NCI-H128 (cell line): ENCODE measurements around the gene AGBL3.
"Not testable (repeated sequence)": the region's sequence is repeated elsewhere in the genome, so short reads cannot be mapped to it uniquely, and the experiment has no call there.

Experiments
- DNase-seq: peaks from one replicate; lab custom pipeline; 2025; ENCODE audit not compliant: unreplicated experiment; lab: John Stamatoyannopoulos, UW

AGBL3 gene

DNA sequence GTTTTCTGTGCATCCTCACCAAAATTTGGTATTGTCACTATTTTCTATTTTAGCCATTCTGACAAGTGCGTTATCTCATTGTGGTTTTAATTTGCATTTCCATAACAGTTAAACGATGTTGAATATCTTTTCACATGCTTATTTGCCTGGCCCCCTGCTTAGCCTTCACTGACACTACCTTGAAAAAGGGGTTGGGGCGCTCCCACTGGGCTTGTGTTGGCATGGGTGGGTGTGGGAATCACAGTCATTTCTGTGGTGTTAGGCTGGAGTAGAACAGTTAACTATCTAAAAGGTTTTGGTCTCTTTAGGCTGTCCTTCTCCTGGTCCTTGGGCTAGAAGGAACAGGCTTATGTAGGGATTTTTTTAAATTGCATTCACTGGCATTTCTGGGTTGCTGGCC is 89.4 kb downstream of the AGBL3 start:
- no peak for DNase-seq

DNA sequence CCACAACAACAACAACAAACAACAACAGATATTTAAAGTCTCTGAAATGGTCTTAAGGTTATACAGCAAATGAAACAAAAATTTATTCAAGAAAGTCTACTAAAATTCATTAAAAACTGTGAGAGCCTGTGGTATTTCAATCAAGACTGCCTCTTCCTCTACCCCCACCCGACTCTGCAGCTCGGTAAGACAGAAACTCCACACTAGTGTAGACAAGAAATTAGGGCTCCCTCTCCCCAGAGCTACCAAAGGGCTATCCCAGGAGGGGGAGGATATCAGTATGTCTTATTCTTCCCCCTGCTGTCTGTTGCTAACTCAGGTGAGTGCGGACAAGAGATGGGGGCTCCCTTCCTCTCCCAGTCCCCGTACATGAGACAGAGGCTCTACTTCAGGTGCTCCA is 90.6 kb downstream of the AGBL3 start:
- no peak for DNase-seq

DNA sequence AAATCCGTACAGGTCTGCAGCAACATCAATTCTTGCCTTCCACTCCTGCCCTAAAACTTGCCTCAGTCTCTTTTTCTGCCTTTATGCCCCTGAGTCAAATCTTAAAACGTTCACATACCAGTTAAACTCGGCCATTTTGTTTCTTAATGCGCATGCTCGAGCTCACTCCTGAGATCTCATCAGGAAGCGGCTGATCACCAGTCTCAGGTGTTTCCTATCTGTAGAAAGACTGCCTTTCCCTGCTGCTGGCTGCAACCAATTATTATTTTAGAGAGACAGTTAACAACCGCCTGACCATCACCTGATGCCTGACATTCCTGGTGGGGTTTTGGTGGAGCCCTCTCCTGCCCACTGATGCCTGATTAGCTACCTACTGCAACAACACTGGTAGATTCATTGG is 91.3 kb downstream of the AGBL3 start:
- no peak for DNase-seq

DNA sequence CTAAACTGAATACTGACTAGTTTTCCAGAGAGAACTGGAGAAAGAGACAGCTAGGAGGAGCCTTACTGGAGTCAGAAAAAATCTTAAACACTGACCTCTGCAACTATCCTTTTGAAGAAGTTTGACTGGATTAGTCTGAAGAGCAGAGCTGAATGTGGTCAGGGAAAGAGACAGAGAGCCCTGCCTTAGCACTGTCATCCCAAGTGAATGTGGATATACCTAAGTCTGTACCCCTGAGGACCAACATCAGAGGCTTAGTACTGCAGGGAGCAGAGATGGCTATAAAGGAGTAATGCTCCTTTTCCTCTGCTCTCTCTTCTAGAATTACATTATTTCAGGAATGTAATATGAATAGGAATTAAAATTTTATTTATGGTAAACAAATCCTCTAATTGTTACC is 91.7 kb downstream of the AGBL3 start:
- no peak for DNase-seq

DNA sequence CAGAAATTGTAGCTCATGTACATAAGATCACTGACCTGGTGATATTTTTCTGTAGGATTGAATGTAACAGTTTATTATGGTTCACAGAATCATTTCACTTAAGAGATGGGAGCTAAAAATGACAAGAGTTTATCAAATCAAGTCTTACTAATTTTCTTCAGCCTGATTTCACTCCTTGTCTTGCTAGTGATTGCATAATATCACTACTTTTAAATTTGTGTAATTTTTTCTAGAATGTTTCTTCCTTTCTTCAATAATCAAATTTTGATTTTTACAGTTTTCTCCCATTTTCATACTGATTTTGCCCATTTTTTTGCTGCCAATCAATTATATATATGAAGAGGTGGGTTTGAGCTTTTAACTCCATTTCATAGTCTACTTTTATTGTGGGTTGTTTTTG is 92.8 kb downstream of the AGBL3 start:
- DNase-seq = no peak

DNA sequence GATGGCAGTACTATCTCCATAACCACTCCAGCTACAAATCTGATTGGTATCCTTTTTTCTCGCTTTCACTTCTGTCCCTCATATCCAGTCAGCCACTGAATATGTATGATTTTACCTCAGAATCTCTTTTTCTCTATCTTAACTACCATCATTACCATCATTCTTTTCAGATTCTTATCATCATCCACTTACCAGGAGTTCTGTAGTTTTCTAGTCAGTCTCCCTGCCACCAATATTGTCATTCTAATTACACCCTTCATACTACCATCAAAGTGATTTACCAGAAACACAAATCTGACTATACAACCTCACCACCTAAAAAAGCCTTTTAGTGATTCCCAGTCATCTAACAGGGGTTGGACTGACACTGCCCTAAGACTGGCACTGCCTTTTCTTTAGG is 96.7 kb downstream of the AGBL3 start:
- DNase-seq = no peak

DNA sequence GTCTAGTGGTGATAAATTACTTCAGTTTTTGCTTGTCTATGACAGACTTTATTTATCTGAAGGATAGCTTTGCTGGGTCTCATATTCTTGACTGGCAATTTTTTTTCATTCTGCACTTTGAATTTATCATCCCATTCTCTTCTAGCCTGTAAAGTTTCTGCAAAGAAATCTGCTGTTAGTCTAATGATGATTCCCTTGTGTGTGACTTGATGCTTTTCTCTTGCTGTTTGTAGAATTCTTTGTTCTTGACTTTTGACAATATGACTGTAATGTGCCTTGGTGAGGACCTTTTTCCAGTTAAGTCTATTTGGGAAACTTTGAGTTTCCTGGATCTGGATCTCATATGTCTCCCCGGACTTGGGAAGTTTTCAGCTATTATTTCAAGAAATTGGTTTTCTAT is 102.3 kb downstream of the AGBL3 start:
- DNase-seq = no peak

DNA sequence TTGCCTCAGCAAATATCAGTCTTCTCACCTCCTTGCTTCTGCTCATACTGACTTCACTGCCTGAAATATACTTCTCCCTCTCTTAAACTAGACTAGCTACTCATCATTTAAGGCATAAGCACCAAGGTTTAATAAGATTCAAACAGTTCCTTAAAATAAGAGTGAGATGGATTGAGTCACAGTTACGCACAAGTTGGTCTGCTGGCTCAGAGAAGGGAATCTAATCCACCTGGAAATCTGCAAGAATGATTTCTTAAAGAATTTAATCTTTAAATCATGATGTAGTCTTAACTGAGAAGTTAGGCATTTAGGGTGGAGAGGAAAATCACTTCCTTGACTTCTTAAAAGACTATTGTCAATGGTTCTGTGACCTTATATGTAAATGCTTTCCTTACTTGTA is 105.4 kb downstream of the AGBL3 start:
- no peak for DNase-seq

DNA sequence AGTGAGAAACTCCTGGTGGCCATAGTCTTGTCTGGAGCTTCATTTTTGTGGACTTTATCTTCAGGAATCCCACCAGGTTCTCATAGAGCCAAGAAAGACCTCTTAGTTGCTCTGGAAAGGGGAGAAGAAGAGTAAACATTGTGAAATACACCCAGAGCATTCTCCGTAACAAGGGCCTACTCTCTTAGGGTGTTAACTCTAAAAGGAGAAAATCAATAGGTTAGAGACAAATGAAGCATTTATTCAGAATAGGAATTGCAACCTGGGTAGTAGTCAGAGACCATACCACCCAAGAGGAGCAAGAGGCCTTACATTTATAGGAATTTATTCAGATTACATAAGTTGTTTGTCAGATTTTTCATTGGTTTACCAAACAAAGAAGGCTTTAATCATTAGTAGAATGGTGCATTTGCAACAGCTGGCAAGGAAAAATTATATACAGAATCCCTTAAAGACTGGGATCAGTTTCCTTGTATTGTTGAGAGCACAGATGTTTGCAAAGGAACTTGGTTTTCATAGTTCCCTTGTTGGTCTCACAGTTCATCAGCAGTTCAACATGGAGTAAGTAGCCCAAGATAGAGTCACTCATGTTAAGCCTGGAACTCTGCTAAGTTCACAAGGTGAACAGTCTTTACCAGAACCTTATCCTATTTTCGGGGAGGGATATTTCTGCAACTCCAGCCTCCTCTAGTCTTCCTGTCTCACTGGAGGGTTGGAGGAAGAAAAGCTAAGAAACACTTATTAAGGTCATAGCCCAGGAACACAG is 108.3 kb downstream of the AGBL3 start:
- no peak for DNase-seq

DNA sequence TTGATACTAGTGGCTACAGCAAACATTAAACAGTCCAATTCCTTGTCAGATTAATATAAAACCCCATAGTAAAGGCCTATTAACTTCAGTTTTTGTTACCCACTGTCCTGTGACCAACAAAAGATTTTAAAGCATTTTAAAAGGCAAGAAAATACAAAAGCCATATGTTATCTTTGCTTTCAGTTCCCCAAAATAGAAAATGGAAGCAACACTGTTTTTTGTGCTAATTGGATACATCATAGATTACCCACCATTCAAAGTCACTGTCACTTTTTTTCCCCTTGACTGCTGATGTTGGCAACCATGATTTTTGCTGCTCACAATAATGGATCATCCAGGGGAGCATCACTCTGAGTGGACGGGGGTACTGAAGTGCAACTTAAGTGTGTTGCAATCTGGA is 109.1 kb downstream of the AGBL3 start:
- DNase-seq = no peak

DNA sequence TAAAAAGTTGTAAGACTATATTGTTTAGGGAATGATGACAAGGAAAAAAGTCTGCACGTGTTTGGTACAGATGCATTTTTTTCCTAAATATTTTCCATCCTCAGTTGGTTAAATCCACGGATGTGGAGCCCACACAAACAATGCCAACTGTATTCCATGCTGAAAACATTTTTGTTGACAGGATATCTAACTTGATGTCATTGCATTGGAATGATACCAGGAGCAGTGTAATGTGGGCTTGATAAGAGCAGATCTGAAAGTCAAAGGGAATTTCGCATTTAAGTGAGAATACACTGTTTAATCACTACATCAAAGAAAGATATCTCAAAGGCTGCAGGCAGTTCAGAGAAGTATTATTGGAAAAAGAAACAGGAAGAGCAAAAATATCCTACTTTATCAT is 112.1 kb downstream of the AGBL3 start:
- no peak for DNase-seq

DNA sequence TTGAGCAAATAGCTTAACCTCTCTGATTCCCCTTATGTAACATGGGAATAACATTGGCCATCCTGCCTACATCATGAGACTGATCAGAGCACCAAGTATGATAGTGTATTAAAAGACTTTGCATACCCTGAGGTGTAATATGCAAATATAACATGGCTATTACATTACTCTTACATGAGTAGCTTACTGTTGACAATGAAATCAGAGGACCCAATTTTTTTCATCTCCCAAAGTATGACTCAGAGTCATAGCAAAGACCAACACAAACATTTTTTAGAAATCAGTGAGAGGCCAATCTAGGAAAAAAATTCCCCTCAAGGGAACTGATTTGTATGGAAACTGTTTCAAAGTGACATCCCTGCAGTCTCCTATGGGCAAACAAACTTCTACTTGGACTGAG is 114.5 kb downstream of the AGBL3 start:
- DNase-seq = no peak

DNA sequence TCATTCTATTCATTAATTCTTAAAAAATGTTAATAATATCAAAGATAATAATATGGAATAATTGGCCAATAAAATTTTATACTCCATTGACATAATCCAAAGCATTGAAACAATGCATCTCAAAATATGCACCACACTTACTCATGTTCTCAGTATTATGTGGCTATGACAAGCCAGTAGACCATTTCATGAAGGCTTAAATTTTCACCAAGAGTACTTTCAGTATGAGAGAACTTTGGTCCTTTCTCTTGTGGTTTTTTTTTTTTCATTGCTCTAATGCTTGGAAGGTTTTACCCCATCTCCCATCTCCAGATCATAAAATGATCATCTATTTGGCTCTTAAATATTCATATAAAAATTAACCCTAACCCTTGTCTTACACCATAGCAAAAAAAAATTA is 116.1 kb downstream of the AGBL3 start:
- DNase-seq = no peak

DNA sequence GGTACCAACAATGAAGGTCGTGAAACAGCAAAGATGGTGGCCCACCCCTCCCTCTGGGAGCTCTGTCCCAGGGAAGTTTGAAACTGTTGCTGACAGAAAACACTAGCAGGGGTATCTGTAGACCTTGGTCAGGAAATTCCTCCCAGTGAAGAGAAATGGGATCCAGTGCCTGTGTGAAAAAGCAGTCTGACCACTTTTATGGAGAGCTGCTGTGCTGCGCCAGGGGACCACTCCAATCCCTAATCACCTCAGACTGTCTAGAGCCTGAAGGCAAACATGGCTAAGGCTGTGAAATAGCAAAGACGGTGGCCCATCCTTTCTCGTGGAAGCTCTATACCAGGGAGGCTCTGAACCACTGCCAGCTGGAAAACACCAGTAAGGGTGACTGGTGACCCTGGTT is 123.3 kb downstream of the AGBL3 start:
- DNase-seq = no peak

DNA sequence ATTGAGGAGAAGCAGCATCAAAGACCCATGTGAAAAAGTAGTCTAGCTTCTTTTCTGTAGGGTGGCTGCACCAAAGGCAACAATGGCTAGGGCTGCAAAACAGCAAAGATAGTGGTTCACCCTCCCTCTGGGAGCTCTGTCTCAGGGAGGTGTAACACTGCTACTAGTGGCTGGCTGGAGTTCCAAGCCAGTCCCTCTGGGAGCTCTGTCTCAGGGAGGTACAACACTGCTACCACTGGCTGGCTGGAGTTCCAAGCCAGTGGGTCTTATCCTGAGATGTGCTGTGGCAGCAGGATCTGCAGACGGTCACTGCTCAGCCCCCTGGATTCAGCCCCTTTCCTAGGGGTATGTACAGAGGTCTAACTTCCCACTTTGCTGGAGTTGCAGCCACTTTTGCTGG is 123.7 kb downstream of the AGBL3 start:
- no peak for DNase-seq

DNA sequence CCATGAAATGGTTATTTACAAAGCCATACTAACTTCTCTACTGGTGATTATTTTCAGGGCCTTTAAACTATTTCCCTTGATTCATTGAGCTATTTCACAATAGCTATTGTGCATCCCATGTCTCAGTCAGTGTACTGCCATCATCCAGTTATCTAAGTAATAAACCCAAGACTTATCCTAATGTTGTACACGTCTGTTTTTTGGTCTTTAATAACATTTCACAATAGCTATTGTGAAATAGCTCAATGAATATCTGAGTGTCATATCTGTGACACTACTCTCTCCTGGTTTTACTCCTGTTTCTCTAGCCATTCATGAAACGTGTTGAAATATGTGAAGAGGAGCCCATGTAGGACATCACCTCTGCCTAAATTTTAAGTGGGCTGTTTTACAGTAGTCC is 125.1 kb downstream of the AGBL3 start:
- DNase-seq = no peak

DNA sequence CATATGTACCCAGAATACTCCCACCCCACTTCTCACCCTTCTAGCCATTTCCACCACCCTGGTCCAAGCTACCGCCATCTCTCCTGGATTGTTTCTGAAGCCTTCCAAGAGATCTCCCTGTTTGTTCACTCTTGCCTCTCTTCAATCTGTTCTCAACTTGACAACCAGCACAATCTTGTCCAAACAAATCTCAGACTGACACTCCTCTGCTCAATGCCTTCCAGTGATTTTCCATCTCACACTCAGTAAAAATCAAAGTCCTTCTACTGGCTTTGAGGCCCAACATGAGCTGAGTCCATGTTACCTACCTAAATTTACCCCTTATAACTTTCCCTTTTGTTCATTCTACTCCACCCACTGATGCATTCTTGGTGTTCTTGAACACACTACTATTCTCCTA is 128.3 kb downstream of the AGBL3 start:
- no peak for DNase-seq

DNA sequence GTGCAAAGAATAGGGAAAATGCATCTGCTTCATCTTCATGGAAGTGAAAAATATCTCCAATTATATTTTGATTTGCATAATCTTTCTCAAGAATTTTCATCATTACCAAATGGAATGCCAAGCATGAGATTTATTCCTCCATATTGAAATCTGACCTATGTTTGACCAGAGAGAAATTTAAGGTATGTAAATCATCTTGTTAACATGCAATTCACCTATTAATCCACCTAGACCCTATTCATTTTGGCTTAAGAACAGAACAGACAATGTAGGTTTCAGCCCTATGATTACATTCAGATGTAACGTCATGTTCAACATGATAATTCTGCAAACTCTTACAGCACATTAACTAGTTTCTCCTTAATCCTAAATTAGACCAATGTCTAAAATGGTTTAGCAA is 130.8 kb downstream of the AGBL3 start:
- DNase-seq = no peak

DNA sequence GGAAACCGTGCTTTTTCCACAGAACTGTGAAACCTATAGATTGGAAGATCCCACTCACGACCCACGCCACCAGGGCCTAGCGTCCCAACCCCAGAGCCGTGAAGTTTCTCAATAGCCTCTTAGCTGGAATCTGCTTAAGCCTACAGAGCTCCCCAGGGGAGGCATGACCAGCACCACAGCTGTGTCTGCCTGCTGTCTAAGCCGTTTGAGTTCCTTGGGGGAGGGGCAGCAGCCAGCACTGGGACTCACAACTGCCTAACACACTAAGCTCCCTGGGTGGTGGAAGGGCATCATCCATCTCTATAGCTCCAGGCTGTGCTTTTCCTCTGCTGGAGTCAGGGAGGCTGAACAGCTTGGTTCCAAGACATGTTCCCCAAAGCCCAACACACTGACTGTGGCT is 135.6 kb downstream of the AGBL3 start:
- DNase-seq = no peak

DNA sequence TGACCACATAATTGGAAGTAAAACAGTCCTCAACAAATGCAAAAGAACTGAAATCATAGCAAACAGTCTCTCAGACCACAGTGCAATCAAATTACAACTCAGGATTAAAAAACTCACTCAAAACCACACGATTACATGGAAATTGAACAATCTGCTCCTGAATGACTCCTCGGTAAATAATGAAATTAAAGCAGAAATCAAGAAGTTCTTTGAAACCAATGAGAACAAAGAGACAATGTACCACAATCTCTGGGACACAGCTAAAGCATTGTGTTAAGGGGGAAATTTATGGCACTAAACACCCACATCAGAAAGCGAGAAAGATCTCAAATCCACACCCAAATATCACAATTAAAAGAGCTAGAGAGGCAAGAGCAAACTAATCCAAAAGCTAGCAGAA is 138.3 kb downstream of the AGBL3 start:
- not testable (repeated sequence) for DNase-seq

DNA sequence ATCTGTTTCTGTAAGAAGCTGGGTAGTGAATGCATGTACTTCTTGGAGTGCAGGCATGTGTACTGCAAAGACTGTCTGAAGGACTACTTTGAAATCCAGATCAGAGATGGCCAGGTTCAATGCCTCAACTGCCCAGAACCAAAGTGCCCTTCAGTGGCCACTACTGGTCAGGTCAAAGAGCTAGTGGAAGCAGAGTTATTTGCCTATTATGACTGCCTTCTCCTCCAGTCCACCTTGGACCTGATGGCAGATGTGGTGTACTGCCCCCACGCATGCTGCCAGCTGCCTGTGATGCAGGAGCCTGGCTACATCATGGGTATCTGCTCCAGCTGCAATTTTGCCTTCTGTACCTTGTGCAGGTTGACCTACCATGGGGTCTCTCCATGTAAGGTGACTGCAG is 142.6 kb downstream of the AGBL3 start:
- no peak for DNase-seq

DNA sequence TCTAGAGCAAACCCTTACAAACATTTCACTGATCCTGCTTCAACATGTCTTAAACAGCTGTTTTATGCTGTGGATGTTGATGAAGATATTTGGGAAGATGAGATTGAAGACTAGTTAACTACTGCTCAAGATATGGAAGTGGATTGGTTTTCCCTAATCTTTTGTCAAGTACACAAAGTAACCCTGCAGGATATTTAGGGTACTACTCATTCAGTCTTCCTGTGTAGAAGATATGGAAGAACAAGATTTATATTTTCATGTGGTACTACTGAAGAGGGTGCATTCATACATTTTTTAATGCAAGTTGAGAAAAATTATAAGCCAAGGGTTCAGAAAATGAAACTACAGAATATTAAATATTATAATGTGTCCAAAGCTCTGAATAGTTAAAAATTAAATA is 143.3 kb downstream of the AGBL3 start:
- DNase-seq = no peak

DNA sequence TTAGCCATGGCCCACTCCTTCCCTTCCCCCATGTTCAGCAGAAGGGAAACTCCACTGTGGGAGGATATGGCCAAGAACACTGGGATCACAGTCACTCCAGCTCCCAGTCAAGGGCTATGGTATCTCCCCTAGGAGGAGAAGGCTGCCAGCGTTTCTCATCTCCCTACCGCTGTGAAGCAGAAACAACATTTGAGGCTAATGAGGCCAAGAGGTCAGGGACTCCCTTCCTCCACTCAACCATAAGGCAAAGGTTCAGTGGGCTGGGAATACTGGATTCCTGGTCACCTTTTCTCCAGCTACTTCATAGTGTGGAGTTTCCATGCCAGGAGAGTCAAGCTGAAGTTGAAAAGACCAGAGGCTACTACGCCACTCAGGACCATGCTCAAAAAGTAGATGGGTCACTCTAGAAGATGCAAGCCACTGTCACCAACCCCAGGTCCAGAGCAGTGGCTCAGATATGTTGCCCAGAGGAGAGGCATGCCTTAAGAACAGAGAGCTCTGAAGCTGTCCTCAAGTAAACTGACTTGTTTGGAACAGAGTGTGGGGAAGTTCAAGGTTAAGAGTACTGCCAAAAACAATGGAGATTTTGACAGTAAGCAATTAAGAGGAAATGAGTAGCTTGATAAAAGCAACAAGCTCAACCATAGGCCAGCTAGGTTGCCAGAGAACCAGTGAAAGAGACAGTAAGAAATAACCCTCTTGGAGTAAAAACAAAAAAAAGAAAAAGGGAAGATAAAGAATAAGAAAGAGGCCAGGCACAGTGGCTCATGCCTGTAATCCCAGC is 157.8 kb downstream of the AGBL3 start:
- DNase-seq = no peak
